Lung microvascular endothelial cell (primary cell): Measurements from ENCODE around the gene ZNF610. TPM values are rescaled to one million over a fixed set of nuclear protein-coding genes. Genes with fewer than 3 reads are reported as not detected.
"Not testable (repeated sequence)": the region's sequence is repeated elsewhere in the genome, so short reads cannot be mapped to it uniquely, and the experiment has no call there.

Source experiments
- DNase-seq, 2 donors: peaks; one replicate each; pipeline versions ENCODE4 v3.0.0 to v3.0.0-alpha.2; 2010; ENCODE audit warnings: low read depth in 2 of 2
- total RNA-seq: library from RNA; depleted of rRNA; stranded (reverse); fragments of >200 nt; gene quantifications from 2 replicates; pipeline ENCODE4 v1.2.1, GENCODE V29; 2014

ZNF610 gene
- 2.2 and 2.8 TPM in 2 replicates for total RNA-seq

DNA sequence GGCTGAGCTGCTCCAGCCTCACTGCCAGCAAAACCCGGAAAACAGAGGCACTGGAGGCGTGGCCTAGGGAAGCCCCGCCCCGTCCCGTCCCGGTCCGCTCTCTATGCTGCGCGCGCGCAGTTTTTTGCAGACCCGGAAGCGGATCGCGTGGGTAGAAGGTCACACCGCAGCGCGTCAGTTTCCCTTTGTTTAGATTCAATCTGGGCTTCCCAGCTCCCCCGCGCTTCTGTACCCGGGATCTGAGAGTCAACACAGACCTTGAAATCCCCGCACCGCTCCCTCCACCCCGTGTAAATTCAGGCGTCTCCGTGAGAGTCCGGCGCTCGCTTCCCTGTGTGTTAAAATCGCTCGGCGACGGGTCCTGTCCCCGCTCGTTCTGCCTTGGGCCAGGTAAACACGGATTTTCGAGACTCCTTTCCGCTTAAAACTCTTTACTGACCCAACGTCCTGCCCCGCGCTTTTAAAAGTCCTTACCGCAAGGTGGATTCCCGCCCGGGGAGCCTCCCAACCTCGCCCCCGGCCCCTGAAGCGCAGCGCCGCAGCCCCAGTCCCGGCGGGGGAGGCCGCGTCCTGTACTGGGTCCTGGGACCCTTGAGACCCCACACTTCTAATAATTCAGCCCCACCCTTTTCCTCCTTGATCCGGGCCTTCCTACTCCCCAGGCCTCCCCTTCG lies at the start of gene ZNF610:
TSS of gene ZNF610 (plus strand) at position 127 of the 674 bp plus-strand sequence. CDS start 12,930 bp downstream, outside the sequence.
- DNase-seq: peak; percentile 92 to 93

DNA sequence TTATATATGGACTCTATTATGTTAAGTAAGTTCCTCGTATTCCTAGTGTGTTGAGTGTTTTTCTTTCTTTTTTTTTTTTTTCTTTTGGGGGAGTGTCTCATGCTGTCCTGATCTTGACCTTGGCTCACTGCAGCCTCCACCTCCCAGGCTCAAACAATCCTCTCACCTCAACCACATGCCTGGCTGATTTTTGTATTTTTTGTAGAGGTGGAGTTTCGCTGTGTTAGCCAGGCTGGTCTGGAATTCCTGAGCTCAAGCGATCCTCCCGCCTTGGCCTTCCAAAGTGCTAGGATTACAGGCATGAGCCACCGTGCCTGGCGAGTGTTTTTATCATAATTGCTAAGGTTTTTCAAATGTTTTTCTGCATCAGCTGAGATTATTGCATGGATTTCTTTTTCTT lies 49.8 kb upstream of the ZNF610 start:
- DNase-seq: no peak

DNA sequence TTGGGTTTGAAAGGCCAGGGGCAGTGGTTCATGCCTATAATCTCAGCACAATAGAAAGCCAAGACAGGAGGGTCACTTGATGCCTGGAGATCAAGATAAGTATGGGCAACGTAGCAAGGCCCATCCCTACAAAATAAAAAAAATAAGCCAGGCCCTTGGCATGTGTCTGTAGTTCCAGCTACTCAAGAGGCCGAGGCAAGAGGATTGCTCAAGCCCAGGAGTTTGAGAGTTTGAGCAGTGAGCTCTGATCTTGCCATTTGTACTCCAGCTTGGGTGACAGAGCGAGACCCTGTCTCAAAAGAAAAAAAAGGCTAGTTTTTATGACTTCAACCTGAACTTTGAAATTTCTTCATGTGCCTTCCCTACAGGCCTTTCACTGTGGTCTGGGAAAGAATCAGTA lies 44.3 kb upstream of the ZNF610 start:
- no peak for DNase-seq

DNA sequence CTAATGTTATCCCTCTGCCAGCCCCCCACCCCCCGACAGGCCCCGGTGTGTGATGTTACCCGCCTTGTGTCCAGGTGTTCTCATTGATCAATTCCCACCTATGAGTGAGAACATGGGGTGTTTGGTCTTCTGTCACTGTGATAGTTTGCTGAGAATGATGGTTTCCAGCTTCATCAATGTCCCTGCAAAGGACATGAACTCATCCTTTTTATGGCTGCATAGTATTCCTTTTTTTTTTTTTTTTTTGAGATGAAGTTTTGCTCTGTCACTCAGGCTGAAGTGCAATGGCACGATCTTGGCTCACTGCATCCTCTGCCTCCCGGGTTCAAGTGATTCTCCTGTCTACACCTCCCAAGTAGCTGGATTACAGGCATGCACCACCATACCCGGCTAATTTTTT lies 43.1 kb upstream of the ZNF610 start:
- not testable (repeated sequence) for DNase-seq

- DNase-seq: peak in 1 of 2 donors; percentile 47
These were observed 39.7 kb upstream of the ZNF610 start for GRCh38 chr19:52296400-52296772.

DNA sequence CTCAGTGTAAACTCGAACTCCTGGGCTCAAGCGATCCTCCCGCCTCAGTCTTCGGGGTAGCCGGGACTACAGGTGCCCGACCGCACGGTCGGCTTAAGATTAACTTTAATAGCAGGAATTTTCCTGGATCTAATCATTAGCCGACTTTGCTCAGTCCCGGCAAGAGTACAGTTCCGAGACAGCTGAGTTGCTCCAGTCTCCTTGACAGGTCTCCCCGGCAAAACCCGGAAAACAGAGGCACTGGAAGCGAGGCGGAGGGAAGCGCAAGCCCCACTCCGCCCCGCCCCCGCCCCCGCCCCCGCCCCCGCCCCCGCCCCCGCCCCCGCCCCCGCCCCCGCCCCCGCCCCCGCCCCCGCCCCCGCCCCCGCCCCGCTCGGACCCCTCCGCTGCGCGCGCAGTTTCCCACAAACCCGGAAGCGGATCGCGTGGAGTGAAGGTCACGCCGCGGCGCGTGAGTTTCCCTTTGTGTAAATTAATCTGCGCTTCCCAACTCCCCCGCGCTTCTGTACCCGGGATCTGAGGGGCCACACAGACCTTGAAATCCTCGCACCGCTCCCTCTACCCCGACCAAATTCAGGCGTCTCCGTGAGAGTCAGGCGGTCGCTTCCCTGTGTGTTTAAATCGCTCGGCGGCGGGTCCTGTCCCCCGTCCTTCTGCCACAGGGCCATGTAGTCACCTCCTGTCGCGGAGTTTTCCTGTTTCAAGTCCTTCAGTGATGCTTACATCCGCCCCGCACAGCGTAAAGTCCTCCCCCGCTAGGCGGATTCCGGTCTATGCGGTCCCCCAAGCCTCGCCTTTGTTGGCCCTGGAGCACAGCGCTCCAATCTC lies 39.1 kb upstream of the ZNF610 start, which contains the start of gene ZNF480:
TSS of gene ZNF480 (plus strand) at position 397 of the 828 bp plus-strand sequence. CDS start 3,244 bp downstream, outside the sequence.
- peak; percentile 81 to 90 for DNase-seq

DNA sequence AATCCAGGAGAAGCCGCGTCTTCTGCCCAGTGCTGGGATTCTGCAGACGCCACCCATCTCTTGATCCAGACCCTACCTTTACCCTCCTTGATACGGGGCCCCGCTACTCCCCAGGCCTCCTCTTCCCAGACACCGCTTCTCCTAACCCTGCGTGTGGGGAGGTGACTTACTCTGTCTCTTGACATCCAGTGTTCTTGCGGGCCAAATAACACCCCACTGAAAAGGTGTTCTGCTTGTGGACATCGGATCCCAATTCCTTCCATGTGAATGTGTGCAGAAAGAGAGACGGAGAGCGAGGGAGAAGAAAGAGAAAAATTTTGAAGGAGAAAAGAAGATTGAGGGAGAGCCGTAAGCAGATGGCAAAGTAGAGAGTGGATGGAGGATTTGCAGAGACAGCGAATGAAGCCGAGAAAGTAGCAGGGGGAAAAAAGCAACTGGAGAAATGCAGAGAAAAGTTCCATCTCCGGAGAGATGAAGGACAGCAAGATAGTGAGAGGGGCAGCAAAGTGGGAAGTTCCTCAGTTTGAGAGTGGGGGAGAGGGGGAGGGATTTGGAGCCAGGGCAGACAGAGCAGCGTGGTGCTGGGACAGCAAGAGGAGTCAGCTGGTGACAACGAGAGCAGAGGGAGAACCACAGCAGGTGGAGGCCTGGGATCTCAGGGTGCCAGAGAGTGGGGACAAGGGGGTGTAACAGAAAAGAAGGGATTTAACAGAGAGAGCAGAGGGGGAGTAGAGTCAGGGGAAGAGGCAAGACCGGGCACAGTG lies 38.3 kb upstream of the ZNF610 start:
- DNase-seq: peak; percentile 5 to 29

- DNase-seq: peak; percentile 27 to 32
These were observed 28.8 kb upstream of the ZNF610 start for GRCh38 chr19:52307275-52307674.

GRCh38 chr19:52322429-52322828 lies 13.6 kb upstream of the ZNF610 start:
- DNase-seq: no peak

- peak; percentile 10 to 15 for DNase-seq
These were observed 4.3 kb upstream of the ZNF610 start for GRCh38 chr19:52331757-52332156.

DNA sequence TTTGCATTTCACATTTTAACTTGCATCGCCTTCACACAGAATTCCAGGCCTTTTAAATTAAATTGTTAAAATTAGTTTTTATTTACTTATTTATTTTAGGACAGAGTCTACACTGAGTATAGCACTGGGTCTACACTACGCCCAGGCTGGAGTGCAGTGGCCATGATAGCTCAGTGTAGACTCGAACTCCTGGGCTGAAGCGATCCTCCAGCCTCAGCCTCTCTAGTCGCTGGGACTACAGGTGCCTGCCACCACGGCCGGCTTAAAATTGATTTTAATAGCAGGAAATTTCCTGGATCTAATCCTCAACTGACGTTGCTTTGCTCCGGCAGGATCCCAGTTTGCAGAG lies 301 bp upstream of the ZNF610 start:
- DNase-seq: no peak

- DNase-seq: peak; percentile 5 to 6
These were observed 843 bp downstream of the ZNF610 start for GRCh38 chr19:52336791-52337381.

DNA sequence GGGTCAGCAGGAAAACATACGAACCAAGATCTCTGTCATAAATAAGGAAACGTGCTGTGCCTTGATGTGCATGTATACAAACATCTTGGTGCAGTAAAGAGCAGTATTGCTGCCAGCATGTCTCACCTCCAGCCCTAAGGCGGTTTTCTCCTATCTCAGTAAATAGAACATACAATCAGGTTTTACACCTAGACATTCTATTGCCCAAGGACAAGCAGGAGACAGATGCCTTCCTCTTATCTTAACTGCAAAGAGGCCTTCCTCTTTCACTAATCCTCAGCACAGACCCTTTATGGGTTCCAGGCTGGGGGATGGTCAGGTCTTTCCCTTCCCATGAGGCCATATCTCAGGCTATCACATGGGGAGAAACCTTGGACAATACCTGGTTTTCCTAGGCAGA lies 3.0 kb downstream of the ZNF610 start:
- DNase-seq: not testable (repeated sequence)

GRCh38 chr19:52343548-52343947 lies 7.5 kb downstream of the ZNF610 start:
- peak; percentile 36 to 68 for DNase-seq

DNA sequence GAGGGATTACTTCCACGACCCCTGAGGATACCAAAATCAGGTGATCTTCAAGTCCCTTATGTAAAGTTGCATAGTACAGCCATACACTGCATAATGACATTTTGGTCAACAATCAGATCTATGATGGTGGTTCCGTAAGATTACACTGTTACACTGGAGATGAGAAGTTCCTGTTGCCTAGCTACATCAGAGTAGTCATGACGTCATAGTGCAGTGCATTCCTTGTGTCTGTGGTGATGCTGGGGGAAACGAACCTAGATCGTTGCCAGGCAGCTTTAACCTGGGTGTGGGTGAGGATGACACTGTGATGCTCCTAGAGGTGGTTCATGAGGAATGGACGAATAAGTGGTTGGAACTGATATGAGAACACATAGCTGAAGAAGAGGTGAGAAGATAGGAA lies 9.1 kb downstream of the ZNF610 start:
- no peak for DNase-seq

DNA sequence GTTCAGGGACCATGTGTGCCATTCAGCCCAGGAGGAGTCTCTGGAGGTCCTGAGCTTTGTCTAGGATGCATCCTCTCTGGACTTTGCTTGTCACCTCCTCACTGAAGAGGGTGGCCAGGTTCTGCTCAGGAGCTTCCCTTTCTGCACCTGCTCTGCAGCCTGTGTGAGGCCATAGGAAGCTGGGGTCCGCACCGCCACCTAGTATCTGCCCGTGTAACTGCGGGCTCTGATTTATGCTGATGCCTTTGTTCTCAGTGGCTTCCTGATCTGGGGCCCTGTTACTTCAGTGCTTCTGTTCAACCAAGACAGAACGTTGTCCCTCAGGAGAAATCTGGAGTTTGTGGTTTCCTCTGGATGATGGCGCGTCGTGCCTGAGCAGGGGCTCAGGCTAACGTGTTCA lies 15.5 kb downstream of the ZNF610 start:
- DNase-seq: no peak

DNA sequence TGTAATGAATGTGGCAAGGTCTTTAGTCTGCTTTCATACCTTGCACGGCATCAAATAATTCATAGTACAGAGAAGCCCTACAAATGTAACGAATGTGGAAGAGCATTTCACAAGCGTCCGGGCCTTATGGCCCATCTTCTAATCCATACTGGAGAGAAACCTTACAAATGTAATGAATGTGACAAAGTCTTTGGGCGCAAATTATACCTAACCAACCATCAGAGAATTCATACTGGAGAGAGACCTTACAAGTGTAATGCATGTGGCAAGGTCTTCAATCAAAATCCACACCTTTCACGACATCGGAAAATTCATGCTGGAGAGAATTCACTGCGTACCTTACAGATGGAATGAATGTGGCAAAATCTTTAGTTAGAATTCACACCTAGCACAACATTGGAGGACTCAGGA lies 30.4 kb downstream of the ZNF610 start:
- no peak for DNase-seq

GRCh38 chr19:52369559-52370340 lies 33.7 kb downstream of the ZNF610 start, which contains the start of gene ZNF880:
Gene ZNF880, plus strand, starts transcription at chr19:52369923. Its CDS starts 43 bp downstream, at chr19:52369966.
- peak; percentile 93 to 95 for DNase-seq

GRCh38 chr19:52370341-52370710 lies 34.3 kb downstream of the ZNF610 start:
- DNase-seq: no peak

- no peak for DNase-seq
These were observed 55.1 kb downstream of the ZNF610 start for GRCh38 chr19:52391135-52391534.
